IMR-90 (cell line): Measurements from ENCODE around the gene ZNF526. TPM values are rescaled to one million over a fixed set of nuclear protein-coding genes. Genes with fewer than 3 reads are reported as not detected.

Experiments used
- ATAC-seq: fragments of 200-7000 bp; cut with Tn5 transposase; 2 replicates; pipeline ENCODE4 v1.9.1; 2020; ENCODE audit warnings: low read depth, mild to moderate bottlenecking, moderate library complexity
- BruUV-seq: library from RNA; stranded (reverse); fragments of 400-500 nt; replicated peaks from 2 replicates; lab custom pipeline; 2021; lab: Mats Ljungman, UMichigan
- CTCF ChIA-PET: fragments of 300-600 bp; formaldehyde crosslinking; extraction: SDS; loops from one replicate; lab custom pipeline; 2021; ENCODE audit warnings: antibody characterized with exemption; lab: Yijun Ruan, JAX
- POLR2A ChIA-PET: fragments of 300-600 bp; sonication (Branson Sonifier 250); formaldehyde crosslinking; loops from one replicate; lab custom pipeline; 2022; ENCODE audit warnings: antibody characterized with exemption; ENCODE audit not compliant: unreplicated experiment; lab: Charles Lee
- DNase-seq: peaks from one replicate; pipeline ENCODE4 v3.0.0; 2013
- H2AFZ ChIP-seq: replicated peaks from 2 replicates; pipeline ENCODE3; 2013; ENCODE audit warnings: low read length, mild to moderate bottlenecking; ENCODE audit not compliant: poor library complexity
- H2AK5ac ChIP-seq: 2 replicates; pipeline ENCODE4 v1.6.1; 2013; ENCODE audit warnings: low read depth, low read length, inconsistent platforms
- H2AK9ac ChIP-seq: replicated peaks from 2 replicates; pipeline ENCODE3; 2013; ENCODE audit warnings: mild to moderate bottlenecking, low read depth, low read length, moderate library complexity; ENCODE audit not compliant: poor library complexity
- H2BK120ac ChIP-seq: 2 replicates; pipeline ENCODE4 v1.6.1; 2013; ENCODE audit warnings: low read depth, low read length, inconsistent platforms
- H2BK15ac ChIP-seq: 3 replicates; pipeline ENCODE4 v1.6.1; 2013; ENCODE audit warnings: low read depth, low read length, inconsistent platforms
- H2BK20ac ChIP-seq: 2 replicates; pipeline ENCODE4 v1.6.1; 2013; ENCODE audit warnings: low read depth, mild to moderate bottlenecking, inconsistent platforms, low read length, moderate library complexity
- H2BK5ac ChIP-seq: 2 replicates; pipeline ENCODE4 v1.6.1; 2013; ENCODE audit warnings: mild to moderate bottlenecking, low read depth, low read length, inconsistent platforms; ENCODE audit not compliant: poor library complexity, severe bottlenecking
- H3K14ac ChIP-seq: replicated peaks from 2 replicates; pipeline ENCODE4 v1.6.1; 2013; ENCODE audit warnings: low read depth, low read length, inconsistent platforms
- H3K18ac ChIP-seq: 2 replicates; pipeline ENCODE4 v1.6.1; 2013; ENCODE audit warnings: low read depth, low read length, control low read depth
- H3K23ac ChIP-seq: 2 replicates; pipeline ENCODE4 v1.6.1; 2013; ENCODE audit warnings: low read depth, low read length, inconsistent platforms
- H3K27ac ChIP-seq: 2 replicates; pipeline ENCODE4 v1.5.1; 2013; ENCODE audit warnings: mild to moderate bottlenecking, control low read depth, low read length; ENCODE audit not compliant: insufficient read depth
- H3K27me3 ChIP-seq: 2 replicates; pipeline ENCODE4 v1.6.1; 2013; ENCODE audit warnings: low read length; ENCODE audit not compliant: control insufficient read depth, insufficient read depth
- H3K36me3 ChIP-seq: 2 replicates; pipeline ENCODE4 v1.6.1; 2013; ENCODE audit warnings: low read length, mixed read lengths; ENCODE audit not compliant: control insufficient read depth, insufficient read depth
- H3K4ac ChIP-seq: 2 replicates; pipeline ENCODE4 v1.6.1; 2013; ENCODE audit warnings: low read depth, low read length, inconsistent platforms
- H3K4me1 ChIP-seq: 2 replicates; pipeline ENCODE4 v1.6.1; 2013; ENCODE audit warnings: low read length, mixed read lengths; ENCODE audit not compliant: control insufficient read depth, insufficient read depth
- H3K4me2 ChIP-seq: 2 replicates; pipeline ENCODE4 v1.6.1; 2013; ENCODE audit warnings: low read depth, mild to moderate bottlenecking, control low read depth, low read length, moderate library complexity
- H3K4me3 ChIP-seq: 2 replicates; pipeline ENCODE4 v1.5.1; 2013; ENCODE audit warnings: low read depth, mild to moderate bottlenecking, control low read depth, low read length, moderate library complexity; ENCODE audit not compliant: insufficient read depth
- H3K56ac ChIP-seq: 2 replicates; pipeline ENCODE4 v1.6.1; 2013; ENCODE audit warnings: low read length, inconsistent platforms; ENCODE audit not compliant: insufficient read depth; ENCODE audit errors: extremely low read depth
- H3K79me1 ChIP-seq, 2 experiments: 2 replicates each; pipeline ENCODE4 v1.6.1; 2013; ENCODE audit warnings: low read length in 2 of 2, inconsistent platforms in 1 of 2, low read depth in 1 of 2
- H3K9ac ChIP-seq: 2 replicates; pipeline ENCODE4 v1.6.1; 2013; ENCODE audit warnings: low read depth, low read length, control low read depth
- H3K9me1 ChIP-seq: 2 replicates; pipeline ENCODE4 v1.6.1; 2013; ENCODE audit warnings: low read length, inconsistent platforms; ENCODE audit not compliant: insufficient read depth
- H3K9me3 ChIP-seq: 2 replicates; pipeline ENCODE4 v1.6.1; 2013; ENCODE audit warnings: low read length; ENCODE audit not compliant: control insufficient read depth, insufficient read depth
- H4K20me1 ChIP-seq: 2 replicates; pipeline ENCODE4 v1.6.1; 2013; ENCODE audit warnings: low read length, inconsistent platforms; ENCODE audit not compliant: insufficient read depth
- H4K5ac ChIP-seq: 2 replicates; pipeline ENCODE4 v1.6.1; 2013; ENCODE audit warnings: mild to moderate bottlenecking, low read depth, low read length, control low read depth
- H4K8ac ChIP-seq, 2 experiments: 2 replicates each; pipeline ENCODE4 v1.6.1; 2013; ENCODE audit warnings: low read depth in 2 of 2, low read length in 2 of 2, control low read depth in 1 of 2, inconsistent platforms in 1 of 2
- H4K91ac ChIP-seq: 2 replicates; pipeline ENCODE4 v1.6.1; 2013; ENCODE audit warnings: low read depth, low read length, inconsistent platforms; ENCODE audit not compliant: insufficient read depth
- CEBPB ChIP-seq: IDR thresholded peaks from 2 replicates; pipeline ENCODE4 v1.6.1; 2012; ENCODE audit warnings: low read depth, low read length, improper control_type of control experiment
- CHD1 ChIP-seq: IDR thresholded peaks from 2 replicates; pipeline ENCODE4 v1.6.1; 2012; ENCODE audit warnings: low read depth, low read length, improper control_type of control experiment
- FOS ChIP-seq: fragments of 150-350 bp; IDR thresholded peaks from 2 replicates; pipeline ENCODE4 v1.6.1; 2016; ENCODE audit warnings: low read depth, low read length
- NFE2L2 ChIP-seq: fragments of 150-350 bp; IDR thresholded peaks from 2 replicates; pipeline ENCODE4 v1.6.1; 2016; ENCODE audit warnings: low read depth, mild to moderate bottlenecking, low read length
- POLR2A ChIP-seq: IDR thresholded peaks from 2 replicates; pipeline ENCODE4 v1.6.1; 2012; ENCODE audit warnings: mild to moderate bottlenecking, low read depth, low read length
- RCOR1 ChIP-seq: IDR thresholded peaks from 2 replicates; pipeline ENCODE4 v1.6.1; 2012; ENCODE audit warnings: mild to moderate bottlenecking, low read length, improper control_type of control experiment; ENCODE audit not compliant: insufficient replicate concordance
- RFX5 ChIP-seq: IDR thresholded peaks from 2 replicates; pipeline ENCODE4 v1.8.0; 2012; ENCODE audit warnings: low read depth, mild to moderate bottlenecking, low read length, moderate library complexity
- WGBS, 2 experiments: methylation state at CpG; one replicate each; pipeline versions ENCODE4 v1.1.5 to v1.1.7; 2013; ENCODE audit warnings: missing lambda C conversion rate in 2 of 2; ENCODE audit not compliant: insufficient read length in 1 of 2; ENCODE audit errors: extremely low coverage in 2 of 2; 5-methylcytosine and 5-hydroxymethylcytosine counted together
- dilution Hi-C: fragments of 300-500 bp; cut with HindIII; formaldehyde crosslinking; loops from one replicate; pipeline ENCODE4 v1.14.3; 2018; ENCODE audit warnings: low sequenced_read_pairs; ENCODE audit not compliant: unreplicated experiment
- in situ Hi-C: fragments of 300-500 bp; cut with MboI; formaldehyde crosslinking; loops from 3 replicates; pipeline ENCODE4 v1.14.3; 2019; ENCODE audit warnings: low sequenced_read_pairs, inconsistent platforms, mixed read lengths
- intact Hi-C: fragments of 100-400 bp; cut with micrococcal nuclease; formaldehyde crosslinking; loops from 2 replicates; pipeline ENCODE4 v1.10.0; 2022
- polyA plus RNA-seq, 3 experiments: library from polyadenylated mRNA; depleted of rRNA; stranded (reverse); fragments of >200 nt; gene quantifications; 2 replicates each; pipeline ENCODE4 v1.2.3, GENCODE V29; 2012; ENCODE audit warnings: low replicate concordance in 1 of 3
- total RNA-seq: library from RNA; depleted of rRNA; stranded (reverse); fragments of >200 nt; gene quantifications from 2 replicates; pipeline ENCODE4 v1.2.3, GENCODE V29; 2012
- TF ChIP-seq, protein P1 (sequence below): fragments of 150-350 bp; IDR thresholded peaks from 2 replicates; pipeline ENCODE4 v1.6.1; 2016; ENCODE audit warnings: low read depth, mild to moderate bottlenecking, low read length, moderate library complexity, borderline replicate concordance
- TF ChIP-seq, protein P2 (sequence below): conservative IDR thresholded peaks from 2 replicates; pipeline ENCODE4 v1.5.1; 2012; ENCODE audit warnings: mild to moderate bottlenecking, low read depth, low read length, improper control_type of control experiment
- TF ChIP-seq, protein P3 (sequence below): fragments of 150-350 bp; IDR thresholded peaks from 2 replicates; pipeline ENCODE4 v1.6.1; 2017; ENCODE audit warnings: mild to moderate bottlenecking, antibody characterized with exemption, low read length, low read depth

ZNF526 gene
- total and polyA plus RNA-seq, 2 of the 4 experiments (the other 2 are of a cell fraction) = 7.3 to 13.6 TPM

DNA sequence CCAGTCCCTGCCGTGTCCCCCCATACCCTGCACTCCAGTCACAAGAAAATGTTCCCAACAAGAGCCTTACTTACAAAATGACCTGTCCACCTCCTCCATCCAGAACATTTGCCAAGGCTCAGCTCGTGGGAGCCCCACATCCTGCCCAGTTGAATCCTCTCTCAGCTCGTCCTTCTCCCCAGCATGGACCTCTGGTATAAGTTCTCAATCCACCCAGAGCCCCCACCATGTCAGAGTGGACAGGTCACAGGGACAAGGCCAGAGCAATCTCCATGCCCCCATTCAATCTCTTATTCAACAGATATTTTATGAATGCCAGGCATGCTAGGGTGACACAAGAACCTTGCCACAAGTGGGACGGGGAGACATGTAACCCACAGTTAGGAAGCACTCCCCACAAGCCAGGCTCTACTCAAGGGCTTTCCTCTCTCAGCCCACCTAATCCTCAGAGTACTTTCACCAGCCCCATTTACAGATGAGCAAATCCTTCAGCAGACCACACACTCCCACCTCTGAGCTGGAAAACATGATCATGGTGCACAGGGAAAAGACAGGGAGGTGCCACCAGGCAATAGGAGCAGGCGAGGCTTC, 17.7 kb upstream of the ZNF526 start:
- Histone ChIP-seq H3K23ac (no peak overlapping the region), H3K4me3 (no peak overlapping the region), H3K9me1 (peaks cover 40% of the 10 kb centered on the region), H3K36me3 (peaks cover 61% of the 10 kb centered on the region), H3K4ac (no peak overlapping the region), H2AFZ (no peak overlapping the region), H2BK5ac (no peak overlapping the region), H3K14ac (no peak overlapping the region), H3K27me3 (no peaks in the 10 kb centered on the region), H2BK20ac (no peak overlapping the region), H3K9me3 (no peaks in the 10 kb centered on the region), H3K27ac (no peak overlapping the region), H4K8ac (no peak overlapping the region), H2AK9ac (no peak overlapping the region), H3K4me1 (peaks cover 10% of the 10 kb centered on the region), H2BK15ac (no peak overlapping the region), H2AK5ac (no peak overlapping the region), H3K9ac (no peak overlapping the region), H2BK120ac (no peak overlapping the region), H4K91ac (no peak overlapping the region), H3K79me1 (peaks cover 19 to 83% of the 10 kb centered on the region in 2 experiments), H4K20me1 (peaks cover 9% of the 10 kb centered on the region), H3K56ac (no peak overlapping the region), H4K5ac (no peak overlapping the region), H3K18ac (no peak overlapping the region), H3K4me2 (no peak overlapping the region)
- dilution Hi-C loops = no loop called here
- ChIA-PET CTCF (no interaction called here), POLR2A (no interaction called here)
- WGBS, 2 experiments = 87% methylated on average over 3 of the region's 5 CpGs; no CpG with 5 or more reads in 1 of the 2 experiments
- intact Hi-C loops = no loop called here
- BruUV-seq = no TSS peak
- in situ Hi-C loops = no loop called here
- no peak for DNase-seq
- ATAC-seq = no peak
- TF ChIP-seq, protein P1, sequence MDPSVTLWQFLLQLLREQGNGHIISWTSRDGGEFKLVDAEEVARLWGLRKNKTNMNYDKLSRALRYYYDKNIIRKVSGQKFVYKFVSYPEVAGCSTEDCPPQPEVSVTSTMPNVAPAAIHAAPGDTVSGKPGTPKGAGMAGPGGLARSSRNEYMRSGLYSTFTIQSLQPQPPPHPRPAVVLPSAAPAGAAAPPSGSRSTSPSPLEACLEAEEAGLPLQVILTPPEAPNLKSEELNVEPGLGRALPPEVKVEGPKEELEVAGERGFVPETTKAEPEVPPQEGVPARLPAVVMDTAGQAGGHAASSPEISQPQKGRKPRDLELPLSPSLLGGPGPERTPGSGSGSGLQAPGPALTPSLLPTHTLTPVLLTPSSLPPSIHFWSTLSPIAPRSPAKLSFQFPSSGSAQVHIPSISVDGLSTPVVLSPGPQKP = no peak
- TF ChIP-seq, protein P2, sequence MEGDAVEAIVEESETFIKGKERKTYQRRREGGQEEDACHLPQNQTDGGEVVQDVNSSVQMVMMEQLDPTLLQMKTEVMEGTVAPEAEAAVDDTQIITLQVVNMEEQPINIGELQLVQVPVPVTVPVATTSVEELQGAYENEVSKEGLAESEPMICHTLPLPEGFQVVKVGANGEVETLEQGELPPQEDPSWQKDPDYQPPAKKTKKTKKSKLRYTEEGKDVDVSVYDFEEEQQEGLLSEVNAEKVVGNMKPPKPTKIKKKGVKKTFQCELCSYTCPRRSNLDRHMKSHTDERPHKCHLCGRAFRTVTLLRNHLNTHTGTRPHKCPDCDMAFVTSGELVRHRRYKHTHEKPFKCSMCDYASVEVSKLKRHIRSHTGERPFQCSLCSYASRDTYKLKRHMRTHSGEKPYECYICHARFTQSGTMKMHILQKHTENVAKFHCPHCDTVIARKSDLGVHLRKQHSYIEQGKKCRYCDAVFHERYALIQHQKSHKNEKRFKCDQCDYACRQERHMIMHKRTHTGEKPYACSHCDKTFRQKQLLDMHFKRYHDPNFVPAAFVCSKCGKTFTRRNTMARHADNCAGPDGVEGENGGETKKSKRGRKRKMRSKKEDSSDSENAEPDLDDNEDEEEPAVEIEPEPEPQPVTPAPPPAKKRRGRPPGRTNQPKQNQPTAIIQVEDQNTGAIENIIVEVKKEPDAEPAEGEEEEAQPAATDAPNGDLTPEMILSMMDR = no peak
- TF ChIP-seq POLR2A (no peak), RFX5 (no peak), FOS (no peak), CEBPB (no peak), CHD1 (no peak), NFE2L2 (no peak), RCOR1 (no peak)
- TF ChIP-seq, protein P3, sequence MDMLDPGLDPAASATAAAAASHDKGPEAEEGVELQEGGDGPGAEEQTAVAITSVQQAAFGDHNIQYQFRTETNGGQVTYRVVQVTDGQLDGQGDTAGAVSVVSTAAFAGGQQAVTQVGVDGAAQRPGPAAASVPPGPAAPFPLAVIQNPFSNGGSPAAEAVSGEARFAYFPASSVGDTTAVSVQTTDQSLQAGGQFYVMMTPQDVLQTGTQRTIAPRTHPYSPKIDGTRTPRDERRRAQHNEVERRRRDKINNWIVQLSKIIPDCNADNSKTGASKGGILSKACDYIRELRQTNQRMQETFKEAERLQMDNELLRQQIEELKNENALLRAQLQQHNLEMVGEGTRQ = no peak
